Measurements from ENCODE around the gene KLK11.
"Not testable (repeated sequence)": the region's sequence is repeated elsewhere in the genome, so short reads cannot be mapped to it uniquely, and the experiment has no call there.

KLK11 gene

GRCh38 chr19:50998061-50998460 is 28.4 kb downstream of the KLK11 start:
- no peak overlapping the region for H3K56ac ChIP-seq (ENCODE audit: low read length)
- H3K79me2 ChIP-seq (ENCODE audit: control insufficient read depth, insufficient read depth, low read length) = no peaks in the 10 kb centered on the region
- no peak overlapping the region for H3K23ac ChIP-seq (ENCODE audit: low read length)
- H2BK120ac ChIP-seq (ENCODE audit: low read depth, low read length) = no peak overlapping the region
- no peak overlapping the region for H3K9ac ChIP-seq (ENCODE audit: low read length)
- no peaks in the 10 kb centered on the region for H3K79me1 ChIP-seq (ENCODE audit: low read length)
- H2AK5ac ChIP-seq (ENCODE audit: low read length) = no peak overlapping the region
- H3K4ac ChIP-seq (ENCODE audit: low read depth, low read length) = no peak overlapping the region
- no peak overlapping the region for H3K4me2 ChIP-seq (ENCODE audit: low read length)
- no peak overlapping the region for H3K18ac ChIP-seq (ENCODE audit: low read length)
- no peak overlapping the region for H4K5ac ChIP-seq (ENCODE audit: low read length)
- DNase-seq = no peak
- no peaks in the 10 kb centered on the region for H3K36me3 ChIP-seq (ENCODE audit: control insufficient read depth, insufficient read depth, low read length)
- H2BK5ac ChIP-seq (ENCODE audit: low read length) = no peak overlapping the region
- no peak overlapping the region for H4K8ac ChIP-seq (ENCODE audit: low read depth, low read length)
- H3K27ac ChIP-seq (ENCODE audit: low read depth, low read length) = no peak overlapping the region
- no peaks in the 10 kb centered on the region for H3K4me1 ChIP-seq (ENCODE audit: control insufficient read depth, low read depth, low read length)
- H3K4me3 ChIP-seq (ENCODE audit: low read length) = no peak overlapping the region
- H3K27me3 ChIP-seq (ENCODE audit: insufficient read depth, low read length, poor library complexity) = no peaks in the 10 kb centered on the region
- no peak overlapping the region for H2BK15ac ChIP-seq (replicated peaks; ENCODE audit: low read depth)
- WGBS (ENCODE audit: extremely low coverage, insufficient coverage, low lambda C conversion rate) = 100% methylated on average over 2 of the region's 5 CpGs

- no CpG with 5 or more reads among the region's 2 CpGs for WGBS (ENCODE audit: extremely low coverage, insufficient coverage, low lambda C conversion rate)
- Histone ChIP-seq H3K56ac (ENCODE audit: low read length) (no peak overlapping the region), H2BK5ac (ENCODE audit: low read length) (no peak overlapping the region)
Measured at GRCh38 chr19:50994129-50994528, 32.3 kb downstream of the KLK11 start.

GRCh38 chr19:50992666-50993035 is 33.8 kb downstream of the KLK11 start:
- H3K9ac ChIP-seq (ENCODE audit: low read length) = no peak overlapping the region
- no peak overlapping the region for H3K18ac ChIP-seq (ENCODE audit: low read length)
- H3K79me1 ChIP-seq (ENCODE audit: low read length) = no peaks in the 10 kb centered on the region
- no peak overlapping the region for H3K23ac ChIP-seq (ENCODE audit: low read length)
- no peak overlapping the region for H3K4ac ChIP-seq (ENCODE audit: low read depth, low read length)
- H3K79me2 ChIP-seq (ENCODE audit: control insufficient read depth, insufficient read depth, low read length) = no peaks in the 10 kb centered on the region
- H2BK5ac ChIP-seq (ENCODE audit: low read length) = no peak overlapping the region
- H2AK5ac ChIP-seq (ENCODE audit: low read length) = no peak overlapping the region
- H3K36me3 ChIP-seq (ENCODE audit: control insufficient read depth, insufficient read depth, low read length) = no peaks in the 10 kb centered on the region
- no peak for DNase-seq
- no peak overlapping the region for H3K56ac ChIP-seq (ENCODE audit: low read length)
- no peaks in the 10 kb centered on the region for H3K4me1 ChIP-seq (ENCODE audit: control insufficient read depth, low read depth, low read length)
- H2BK120ac ChIP-seq (ENCODE audit: low read depth, low read length) = no peak overlapping the region
- H2BK15ac ChIP-seq (replicated peaks; ENCODE audit: low read depth) = no peak overlapping the region
- H3K27me3 ChIP-seq (ENCODE audit: insufficient read depth, low read length, poor library complexity) = no peaks in the 10 kb centered on the region
- H4K8ac ChIP-seq (ENCODE audit: low read depth, low read length) = no peak overlapping the region
- WGBS (ENCODE audit: extremely low coverage, insufficient coverage, low lambda C conversion rate) = 100% methylated on average over 1 of the region's 2 CpGs
- no peak overlapping the region for H3K27ac ChIP-seq (ENCODE audit: low read depth, low read length)
- no peak overlapping the region for H4K5ac ChIP-seq (ENCODE audit: low read length)
- H3K4me3 ChIP-seq (ENCODE audit: low read length) = no peak overlapping the region
- no peak overlapping the region for H3K4me2 ChIP-seq (ENCODE audit: low read length)

More at GRCh38 chr19:50994129-50994528, 32.3 kb downstream of the KLK11 start:
- no peak overlapping the region for H2AK5ac ChIP-seq (ENCODE audit: low read length)
- no peak overlapping the region for H4K5ac ChIP-seq (ENCODE audit: low read length)
- H3K79me1 ChIP-seq (ENCODE audit: low read length) = no peaks in the 10 kb centered on the region
- no peaks in the 10 kb centered on the region for H3K79me2 ChIP-seq (ENCODE audit: control insufficient read depth, insufficient read depth, low read length)
- no peak overlapping the region for H3K23ac ChIP-seq (ENCODE audit: low read length)
- no peak overlapping the region for H3K4ac ChIP-seq (ENCODE audit: low read depth, low read length)
- H4K8ac ChIP-seq (ENCODE audit: low read depth, low read length) = no peak overlapping the region
- H3K27me3 ChIP-seq (ENCODE audit: insufficient read depth, low read length, poor library complexity) = no peaks in the 10 kb centered on the region
- no peak overlapping the region for H2BK15ac ChIP-seq (replicated peaks; ENCODE audit: low read depth)
- no peaks in the 10 kb centered on the region for H3K4me1 ChIP-seq (ENCODE audit: control insufficient read depth, low read depth, low read length)
- H2BK120ac ChIP-seq (ENCODE audit: low read depth, low read length) = no peak overlapping the region
- DNase-seq = peak; percentile 45
- no peak overlapping the region for H3K4me2 ChIP-seq (ENCODE audit: low read length)
- H3K9ac ChIP-seq (ENCODE audit: low read length) = no peak overlapping the region
- no peaks in the 10 kb centered on the region for H3K36me3 ChIP-seq (ENCODE audit: control insufficient read depth, insufficient read depth, low read length)
- no peak overlapping the region for H3K27ac ChIP-seq (ENCODE audit: low read depth, low read length)
- H3K18ac ChIP-seq (ENCODE audit: low read length) = no peak overlapping the region
- H3K4me3 ChIP-seq (ENCODE audit: low read length) = no peak overlapping the region

- not testable (repeated sequence) for H3K56ac ChIP-seq (ENCODE audit: low read length); H3K18ac ChIP-seq (ENCODE audit: low read length); H3K4ac ChIP-seq (ENCODE audit: low read depth, low read length); H3K79me2 ChIP-seq (ENCODE audit: control insufficient read depth, insufficient read depth, low read length); H4K8ac ChIP-seq (ENCODE audit: low read depth, low read length); H3K36me3 ChIP-seq (ENCODE audit: control insufficient read depth, insufficient read depth, low read length); H3K27ac ChIP-seq (ENCODE audit: low read depth, low read length); H2BK15ac ChIP-seq (replicated peaks; ENCODE audit: low read depth); DNase-seq; H4K5ac ChIP-seq (ENCODE audit: low read length); H3K27me3 ChIP-seq (ENCODE audit: insufficient read depth, low read length, poor library complexity); H2BK120ac ChIP-seq (ENCODE audit: low read depth, low read length); H3K79me1 ChIP-seq (ENCODE audit: low read length); H3K4me3 ChIP-seq (ENCODE audit: low read length); H2AK5ac ChIP-seq (ENCODE audit: low read length); H3K4me1 ChIP-seq (ENCODE audit: control insufficient read depth, low read depth, low read length); H3K4me2 ChIP-seq (ENCODE audit: low read length); H2BK5ac ChIP-seq (ENCODE audit: low read length); H3K23ac ChIP-seq (ENCODE audit: low read length); H3K9ac ChIP-seq (ENCODE audit: low read length)
- no CpG with 5 or more reads among the region's 14 CpGs for WGBS (ENCODE audit: extremely low coverage, insufficient coverage, low lambda C conversion rate)
Measured at GRCh38 chr19:50984416-50984815, 42.0 kb downstream of the KLK11 start.

- Histone ChIP-seq H3K79me1 (ENCODE audit: low read length) (no peaks in the 10 kb centered on the region), H4K5ac (ENCODE audit: low read length) (no peak within 1 kb of the TSS), H3K9ac (ENCODE audit: low read length) (no peak within 1 kb of the TSS), H4K8ac (ENCODE audit: low read depth, low read length) (no peak within 1 kb of the TSS), H3K27me3 (ENCODE audit: insufficient read depth, low read length, poor library complexity) (no peaks in the 10 kb centered on the region), H2BK120ac (ENCODE audit: low read depth, low read length) (no peak within 1 kb of the TSS), H2BK5ac (ENCODE audit: low read length) (no peak within 1 kb of the TSS), H3K4me3 (ENCODE audit: low read length) (no peak within 1 kb of the TSS), H3K4ac (ENCODE audit: low read depth, low read length) (no peak within 1 kb of the TSS), H3K36me3 (ENCODE audit: control insufficient read depth, insufficient read depth, low read length) (no peaks in the 10 kb centered on the region), H3K4me1 (ENCODE audit: control insufficient read depth, low read depth, low read length) (no peaks in the 10 kb centered on the region), H3K4me2 (ENCODE audit: low read length) (peak within 1 kb of the TSS; percentile 15), H3K23ac (ENCODE audit: low read length) (no peak within 1 kb of the TSS), H3K79me2 (ENCODE audit: control insufficient read depth, insufficient read depth, low read length) (no peaks in the 10 kb centered on the region), H3K27ac (ENCODE audit: low read depth, low read length) (no peak within 1 kb of the TSS), H3K18ac (ENCODE audit: low read length) (no peak within 1 kb of the TSS), H2AK5ac (ENCODE audit: low read length) (no peak within 1 kb of the TSS), H2BK15ac (replicated peaks; ENCODE audit: low read depth) (no peak within 1 kb of the TSS), H3K56ac (ENCODE audit: low read length) (peak within 1 kb of the TSS; percentile 25)
- WGBS (ENCODE audit: extremely low coverage, insufficient coverage, low lambda C conversion rate) = no CpG with 5 or more reads among the region's 28 CpGs
- DNase-seq = no peak
Measured at GRCh38 chr19:50983625-50984292, 42.7 kb downstream of the KLK11 start, which contains the start of gene KLK7. Gene KLK7 (minus strand): TSS chr19:50983917. CDS start chr19:50982399, 1,518 bp downstream.

GRCh38 chr19:50982186-50982585 is 44.2 kb downstream of the KLK11 start:
- Histone ChIP-seq H3K4me2 (ENCODE audit: low read length) (no peak overlapping the region), H2BK5ac (ENCODE audit: low read length) (no peak overlapping the region), H3K27ac (ENCODE audit: low read depth, low read length) (no peak overlapping the region), H2BK120ac (ENCODE audit: low read depth, low read length) (no peak overlapping the region), H3K4ac (ENCODE audit: low read depth, low read length) (no peak overlapping the region), H2BK15ac (replicated peaks; ENCODE audit: low read depth) (no peak overlapping the region), H3K79me2 (ENCODE audit: control insufficient read depth, insufficient read depth, low read length) (no peaks in the 10 kb centered on the region), H2AK5ac (ENCODE audit: low read length) (no peak overlapping the region), H4K8ac (ENCODE audit: low read depth, low read length) (no peak overlapping the region), H3K9ac (ENCODE audit: low read length) (no peak overlapping the region), H3K27me3 (ENCODE audit: insufficient read depth, low read length, poor library complexity) (no peaks in the 10 kb centered on the region), H3K23ac (ENCODE audit: low read length) (no peak overlapping the region), H3K18ac (ENCODE audit: low read length) (no peak overlapping the region), H3K4me1 (ENCODE audit: control insufficient read depth, low read depth, low read length) (no peaks in the 10 kb centered on the region), H3K36me3 (ENCODE audit: control insufficient read depth, insufficient read depth, low read length) (no peaks in the 10 kb centered on the region), H3K4me3 (ENCODE audit: low read length) (no peak overlapping the region), H4K5ac (ENCODE audit: low read length) (no peak overlapping the region), H3K56ac (ENCODE audit: low read length) (no peak overlapping the region), H3K79me1 (ENCODE audit: low read length) (no peaks in the 10 kb centered on the region)
- no CpG with 5 or more reads among the region's 4 CpGs for WGBS (ENCODE audit: extremely low coverage, insufficient coverage, low lambda C conversion rate)
- DNase-seq = no peak
